Measurements from ENCODE around the gene GATAD2B.
"Not testable (repeated sequence)": the region's sequence is repeated elsewhere in the genome, so short reads cannot be mapped to it uniquely, and the experiment has no call there.

The GATAD2B gene

DNA sequence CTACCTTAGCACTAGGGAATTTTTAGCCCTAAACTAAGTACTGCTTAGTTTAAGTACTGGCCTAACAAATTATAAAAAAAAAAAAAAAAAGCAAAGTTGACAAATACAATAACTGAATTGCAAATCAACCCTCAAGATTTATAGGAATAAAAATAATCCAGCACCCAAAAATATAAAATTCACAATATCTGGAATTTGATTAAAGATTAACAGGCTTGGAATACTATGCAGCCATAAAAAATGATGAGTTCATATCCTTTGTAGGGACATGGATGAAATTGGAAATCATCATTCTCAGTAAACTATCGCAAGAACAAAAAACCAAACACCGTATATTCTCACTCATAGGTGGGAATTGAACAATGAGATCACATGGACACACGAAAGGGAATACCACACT lies 78.4 kb downstream of the GATAD2B start:
- H3K23ac ChIP-seq (ENCODE audit: low read length); H4K8ac ChIP-seq (ENCODE audit: low read depth, low read length); H3K18ac ChIP-seq (ENCODE audit: low read length); H3K4me1 ChIP-seq (ENCODE audit: control insufficient read depth, low read depth, low read length); H2AK5ac ChIP-seq (ENCODE audit: low read length); H2BK5ac ChIP-seq (ENCODE audit: low read length); H3K36me3 ChIP-seq (ENCODE audit: control insufficient read depth, insufficient read depth, low read length); H4K5ac ChIP-seq (ENCODE audit: low read length); H3K79me2 ChIP-seq (ENCODE audit: control insufficient read depth, insufficient read depth, low read length); H3K79me1 ChIP-seq (ENCODE audit: low read length); H2BK15ac ChIP-seq (replicated peaks; ENCODE audit: low read depth); H2BK120ac ChIP-seq (ENCODE audit: low read depth, low read length); H3K27me3 ChIP-seq (ENCODE audit: insufficient read depth, low read length, poor library complexity); H3K4me2 ChIP-seq (ENCODE audit: low read length); H3K4me3 ChIP-seq (ENCODE audit: low read length); H3K56ac ChIP-seq (ENCODE audit: low read length); H3K27ac ChIP-seq (ENCODE audit: low read depth, low read length); H3K4ac ChIP-seq (ENCODE audit: low read depth, low read length); DNase-seq; H3K9ac ChIP-seq (ENCODE audit: low read length): not testable (repeated sequence)
- no CpG with 5 or more reads among the region's 3 CpGs for WGBS (ENCODE audit: extremely low coverage, insufficient coverage, low lambda C conversion rate)

DNA sequence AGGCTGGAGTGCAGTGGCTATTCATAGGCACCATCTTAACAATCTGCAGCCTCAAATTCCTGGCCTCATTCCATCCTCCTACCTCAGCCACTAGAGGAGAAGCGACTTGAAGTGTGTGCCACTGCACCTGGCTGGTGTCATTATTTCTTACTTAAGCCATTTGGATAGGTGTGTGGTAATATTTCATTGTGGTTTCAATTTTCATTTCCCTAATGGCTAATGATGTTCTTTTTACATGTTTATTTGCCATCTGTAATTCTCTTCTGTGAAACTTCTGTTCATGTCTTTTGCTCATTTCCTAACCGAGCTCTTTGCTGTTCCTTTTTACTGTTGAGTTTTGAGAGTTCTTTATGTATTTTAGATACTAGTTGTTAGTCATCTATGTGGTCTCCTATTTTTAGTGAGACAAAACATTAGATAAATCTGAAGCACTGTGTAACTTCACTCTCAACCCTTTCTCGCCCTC lies 80.7 kb downstream of the GATAD2B start:
- no CpG with 5 or more reads among the region's 3 CpGs for WGBS (ENCODE audit: extremely low coverage, insufficient coverage, low lambda C conversion rate)
- no peak overlapping the region for H3K56ac ChIP-seq (ENCODE audit: low read length)
- DNase-seq: no peak
- no peak overlapping the region for H3K4ac ChIP-seq (ENCODE audit: low read depth, low read length)
- H2AK5ac ChIP-seq (ENCODE audit: low read length): no peak overlapping the region
- peaks cover 3% of the 10 kb centered on the region for H3K79me1 ChIP-seq (ENCODE audit: low read length)
- H2BK15ac ChIP-seq (replicated peaks; ENCODE audit: low read depth): no peak overlapping the region
- no peak overlapping the region for H4K5ac ChIP-seq (ENCODE audit: low read length)
- no peak overlapping the region for H2BK5ac ChIP-seq (ENCODE audit: low read length)
- no peak overlapping the region for H3K4me2 ChIP-seq (ENCODE audit: low read length)
- no peak overlapping the region for H4K8ac ChIP-seq (ENCODE audit: low read depth, low read length)
- no peak overlapping the region for H2BK120ac ChIP-seq (ENCODE audit: low read depth, low read length)
- no peak overlapping the region for H3K23ac ChIP-seq (ENCODE audit: low read length)
- no peak overlapping the region for H3K18ac ChIP-seq (ENCODE audit: low read length)
- no peak overlapping the region for H3K4me3 ChIP-seq (ENCODE audit: low read length)
- H3K9ac ChIP-seq (ENCODE audit: low read length): no peak overlapping the region
- H3K4me1 ChIP-seq (ENCODE audit: control insufficient read depth, low read depth, low read length): no peaks in the 10 kb centered on the region
- no peaks in the 10 kb centered on the region for H3K27me3 ChIP-seq (ENCODE audit: insufficient read depth, low read length, poor library complexity)
- H3K27ac ChIP-seq (ENCODE audit: low read depth, low read length): no peak overlapping the region
- H3K36me3 ChIP-seq (ENCODE audit: control insufficient read depth, insufficient read depth, low read length): no peaks in the 10 kb centered on the region
- peaks cover 2% of the 10 kb centered on the region for H3K79me2 ChIP-seq (ENCODE audit: control insufficient read depth, insufficient read depth, low read length)

DNA sequence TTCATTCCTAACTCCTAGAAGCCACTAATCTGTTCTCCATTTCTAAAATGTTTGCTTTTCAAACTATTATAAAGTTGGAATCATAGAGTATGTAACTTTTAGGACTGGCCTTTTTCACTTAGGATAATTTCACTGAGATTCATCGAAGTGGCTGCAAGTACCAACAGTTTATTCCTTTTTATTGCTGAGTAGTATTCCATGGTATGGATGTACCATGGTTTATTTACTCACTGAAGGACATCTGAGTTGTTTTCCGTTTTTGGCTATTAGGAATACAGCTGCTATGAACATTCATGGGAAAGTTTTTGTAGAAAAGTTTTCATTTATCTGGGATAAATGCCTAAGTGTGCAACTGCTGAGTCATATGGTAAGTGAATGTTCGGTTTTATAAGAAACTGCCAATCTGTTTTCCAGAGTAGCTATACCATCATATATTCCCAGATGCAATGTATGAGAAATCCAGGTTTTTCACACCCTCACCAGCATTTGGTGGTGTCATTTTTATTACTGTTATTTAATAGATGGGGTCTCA lies 81.2 kb downstream of the GATAD2B start:
- H4K5ac ChIP-seq (ENCODE audit: low read length): no peak overlapping the region
- H2BK15ac ChIP-seq (replicated peaks; ENCODE audit: low read depth): no peak overlapping the region
- H3K4me3 ChIP-seq (ENCODE audit: low read length): no peak overlapping the region
- no peak overlapping the region for H3K23ac ChIP-seq (ENCODE audit: low read length)
- H3K4ac ChIP-seq (ENCODE audit: low read depth, low read length): no peak overlapping the region
- H3K4me2 ChIP-seq (ENCODE audit: low read length): no peak overlapping the region
- H3K27ac ChIP-seq (ENCODE audit: low read depth, low read length): no peak overlapping the region
- no peak overlapping the region for H2BK120ac ChIP-seq (ENCODE audit: low read depth, low read length)
- no peaks in the 10 kb centered on the region for H3K27me3 ChIP-seq (ENCODE audit: insufficient read depth, low read length, poor library complexity)
- no peak overlapping the region for H3K56ac ChIP-seq (ENCODE audit: low read length)
- no peak for DNase-seq
- H4K8ac ChIP-seq (ENCODE audit: low read depth, low read length): no peak overlapping the region
- no CpG with 5 or more reads among the region's 3 CpGs for WGBS (ENCODE audit: extremely low coverage, insufficient coverage, low lambda C conversion rate)
- H3K36me3 ChIP-seq (ENCODE audit: control insufficient read depth, insufficient read depth, low read length): no peaks in the 10 kb centered on the region
- no peaks in the 10 kb centered on the region for H3K4me1 ChIP-seq (ENCODE audit: control insufficient read depth, low read depth, low read length)
- H2AK5ac ChIP-seq (ENCODE audit: low read length): no peak overlapping the region
- H3K9ac ChIP-seq (ENCODE audit: low read length): no peak overlapping the region
- H3K18ac ChIP-seq (ENCODE audit: low read length): no peak overlapping the region
- H2BK5ac ChIP-seq (ENCODE audit: low read length): no peak overlapping the region
- H3K79me1 ChIP-seq (ENCODE audit: low read length): peaks cover 4% of the 10 kb centered on the region
- H3K79me2 ChIP-seq (ENCODE audit: control insufficient read depth, insufficient read depth, low read length): peaks cover 2% of the 10 kb centered on the region

DNA sequence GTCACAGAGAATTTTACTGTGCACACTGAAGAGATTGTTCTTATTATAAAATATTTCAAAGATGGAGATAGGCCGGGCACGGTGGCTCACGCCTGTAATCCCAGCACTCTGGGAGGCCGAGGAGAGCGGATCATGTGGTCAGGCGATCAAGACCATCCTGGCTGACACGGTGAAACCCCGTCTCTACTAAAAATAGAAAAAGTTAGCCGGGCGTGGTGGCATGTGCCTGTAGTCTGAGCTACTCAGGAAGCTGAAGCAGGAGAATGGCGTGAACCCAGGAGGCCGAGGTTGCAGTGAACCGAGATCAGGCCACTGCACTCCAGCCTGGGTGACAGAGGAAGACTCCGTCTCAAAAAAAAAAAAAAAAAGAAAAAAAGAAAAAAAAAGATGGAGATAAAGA lies 82.0 kb downstream of the GATAD2B start:
- not testable (repeated sequence) for H2AK5ac ChIP-seq (ENCODE audit: low read length); H3K79me1 ChIP-seq (ENCODE audit: low read length); H3K23ac ChIP-seq (ENCODE audit: low read length); H3K27ac ChIP-seq (ENCODE audit: low read depth, low read length); H4K5ac ChIP-seq (ENCODE audit: low read length); H3K4me3 ChIP-seq (ENCODE audit: low read length); H3K79me2 ChIP-seq (ENCODE audit: control insufficient read depth, insufficient read depth, low read length); H3K4me1 ChIP-seq (ENCODE audit: control insufficient read depth, low read depth, low read length); H3K27me3 ChIP-seq (ENCODE audit: insufficient read depth, low read length, poor library complexity); H2BK15ac ChIP-seq (replicated peaks; ENCODE audit: low read depth); H4K8ac ChIP-seq (ENCODE audit: low read depth, low read length); H2BK5ac ChIP-seq (ENCODE audit: low read length); H3K18ac ChIP-seq (ENCODE audit: low read length); H3K36me3 ChIP-seq (ENCODE audit: control insufficient read depth, insufficient read depth, low read length); H3K4me2 ChIP-seq (ENCODE audit: low read length); H2BK120ac ChIP-seq (ENCODE audit: low read depth, low read length); H3K4ac ChIP-seq (ENCODE audit: low read depth, low read length); H3K56ac ChIP-seq (ENCODE audit: low read length); H3K9ac ChIP-seq (ENCODE audit: low read length); DNase-seq
- WGBS (ENCODE audit: extremely low coverage, insufficient coverage, low lambda C conversion rate): no CpG with 5 or more reads among the region's 14 CpGs

DNA sequence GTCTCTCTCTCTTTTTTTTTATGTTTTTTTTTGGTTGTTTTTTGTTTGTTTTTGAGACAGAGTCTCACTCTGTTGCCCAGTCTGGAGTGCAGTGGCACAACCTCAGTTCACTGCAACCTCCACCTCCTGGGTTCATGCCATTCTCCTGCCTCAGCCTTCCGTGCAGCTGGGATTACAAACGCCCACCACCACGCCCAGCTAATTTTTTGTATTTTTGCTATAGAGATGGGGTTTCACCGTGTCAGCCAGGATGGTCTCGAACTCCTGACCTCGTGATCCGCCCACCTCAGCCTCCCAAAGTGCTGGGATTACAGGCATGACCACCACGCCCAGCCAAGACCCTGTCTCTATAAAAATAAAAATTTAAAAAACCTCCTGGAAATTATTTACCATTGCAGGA lies 88.8 kb downstream of the GATAD2B start:
- H3K18ac ChIP-seq (ENCODE audit: low read length); H3K79me1 ChIP-seq (ENCODE audit: low read length); H2BK5ac ChIP-seq (ENCODE audit: low read length); H3K27ac ChIP-seq (ENCODE audit: low read depth, low read length); H3K36me3 ChIP-seq (ENCODE audit: control insufficient read depth, insufficient read depth, low read length); H3K4me2 ChIP-seq (ENCODE audit: low read length); DNase-seq; H4K5ac ChIP-seq (ENCODE audit: low read length); H2BK120ac ChIP-seq (ENCODE audit: low read depth, low read length); H3K4me1 ChIP-seq (ENCODE audit: control insufficient read depth, low read depth, low read length); H2BK15ac ChIP-seq (replicated peaks; ENCODE audit: low read depth); H4K8ac ChIP-seq (ENCODE audit: low read depth, low read length); H3K79me2 ChIP-seq (ENCODE audit: control insufficient read depth, insufficient read depth, low read length); H3K4ac ChIP-seq (ENCODE audit: low read depth, low read length); H3K9ac ChIP-seq (ENCODE audit: low read length); H3K4me3 ChIP-seq (ENCODE audit: low read length); H3K56ac ChIP-seq (ENCODE audit: low read length); H2AK5ac ChIP-seq (ENCODE audit: low read length); H3K23ac ChIP-seq (ENCODE audit: low read length); H3K27me3 ChIP-seq (ENCODE audit: insufficient read depth, low read length, poor library complexity): not testable (repeated sequence)
- WGBS (ENCODE audit: extremely low coverage, insufficient coverage, low lambda C conversion rate): no CpG with 5 or more reads among the region's 8 CpGs

DNA sequence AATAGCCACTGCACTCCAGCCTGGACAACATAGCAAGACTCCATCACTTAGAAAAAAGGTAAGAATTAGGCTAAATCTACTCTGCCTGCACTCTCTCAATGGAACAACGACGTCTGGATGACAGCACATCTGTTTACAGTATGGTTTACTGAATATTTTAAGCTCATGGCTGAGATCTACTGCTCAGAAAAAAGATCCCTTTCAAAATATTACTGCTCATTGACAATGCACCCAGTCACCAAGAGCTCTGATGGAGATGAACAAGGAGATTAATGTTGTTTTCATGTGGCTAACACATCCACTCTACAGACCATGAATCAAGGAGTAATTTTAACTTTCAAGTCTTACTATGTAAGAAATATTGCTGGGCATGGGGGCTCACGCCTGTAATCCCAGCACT lies 89.6 kb downstream of the GATAD2B start:
- no peak overlapping the region for H3K56ac ChIP-seq (ENCODE audit: low read length)
- no peaks in the 10 kb centered on the region for H3K4me1 ChIP-seq (ENCODE audit: control insufficient read depth, low read depth, low read length)
- no peak overlapping the region for H2AK5ac ChIP-seq (ENCODE audit: low read length)
- H3K4ac ChIP-seq (ENCODE audit: low read depth, low read length): no peak overlapping the region
- peaks cover 7% of the 10 kb centered on the region for H3K79me1 ChIP-seq (ENCODE audit: low read length)
- H3K27ac ChIP-seq (ENCODE audit: low read depth, low read length): no peak overlapping the region
- no peak for DNase-seq
- WGBS (ENCODE audit: extremely low coverage, insufficient coverage, low lambda C conversion rate): no CpG with 5 or more reads among the region's 3 CpGs
- no peak overlapping the region for H2BK5ac ChIP-seq (ENCODE audit: low read length)
- H3K36me3 ChIP-seq (ENCODE audit: control insufficient read depth, insufficient read depth, low read length): no peaks in the 10 kb centered on the region
- no peak overlapping the region for H3K18ac ChIP-seq (ENCODE audit: low read length)
- no peak overlapping the region for H2BK15ac ChIP-seq (replicated peaks; ENCODE audit: low read depth)
- no peak overlapping the region for H4K5ac ChIP-seq (ENCODE audit: low read length)
- H3K9ac ChIP-seq (ENCODE audit: low read length): no peak overlapping the region
- no peak overlapping the region for H3K4me2 ChIP-seq (ENCODE audit: low read length)
- H3K4me3 ChIP-seq (ENCODE audit: low read length): no peak overlapping the region
- H3K79me2 ChIP-seq (ENCODE audit: control insufficient read depth, insufficient read depth, low read length): peaks cover 2% of the 10 kb centered on the region
- H3K23ac ChIP-seq (ENCODE audit: low read length): no peak overlapping the region
- no peaks in the 10 kb centered on the region for H3K27me3 ChIP-seq (ENCODE audit: insufficient read depth, low read length, poor library complexity)
- H2BK120ac ChIP-seq (ENCODE audit: low read depth, low read length): no peak overlapping the region
- H4K8ac ChIP-seq (ENCODE audit: low read depth, low read length): no peak overlapping the region

Measured in mesendoderm (in vitro differentiated cells).